HG03066 (cell line): ENCODE results near the gene KIAA0319L.
A peak's percentile ranks its signal among the peaks of the same experiment; 100 is the strongest.

Experiments
- ATAC-seq: cut with Tn5 transposase; IDR thresholded peaks from one replicate; pipeline ENCODE4 v1.9.1; 2021; ENCODE audit warnings: low read depth; ENCODE audit not compliant: unreplicated experiment

Gene KIAA0319L

DNA sequence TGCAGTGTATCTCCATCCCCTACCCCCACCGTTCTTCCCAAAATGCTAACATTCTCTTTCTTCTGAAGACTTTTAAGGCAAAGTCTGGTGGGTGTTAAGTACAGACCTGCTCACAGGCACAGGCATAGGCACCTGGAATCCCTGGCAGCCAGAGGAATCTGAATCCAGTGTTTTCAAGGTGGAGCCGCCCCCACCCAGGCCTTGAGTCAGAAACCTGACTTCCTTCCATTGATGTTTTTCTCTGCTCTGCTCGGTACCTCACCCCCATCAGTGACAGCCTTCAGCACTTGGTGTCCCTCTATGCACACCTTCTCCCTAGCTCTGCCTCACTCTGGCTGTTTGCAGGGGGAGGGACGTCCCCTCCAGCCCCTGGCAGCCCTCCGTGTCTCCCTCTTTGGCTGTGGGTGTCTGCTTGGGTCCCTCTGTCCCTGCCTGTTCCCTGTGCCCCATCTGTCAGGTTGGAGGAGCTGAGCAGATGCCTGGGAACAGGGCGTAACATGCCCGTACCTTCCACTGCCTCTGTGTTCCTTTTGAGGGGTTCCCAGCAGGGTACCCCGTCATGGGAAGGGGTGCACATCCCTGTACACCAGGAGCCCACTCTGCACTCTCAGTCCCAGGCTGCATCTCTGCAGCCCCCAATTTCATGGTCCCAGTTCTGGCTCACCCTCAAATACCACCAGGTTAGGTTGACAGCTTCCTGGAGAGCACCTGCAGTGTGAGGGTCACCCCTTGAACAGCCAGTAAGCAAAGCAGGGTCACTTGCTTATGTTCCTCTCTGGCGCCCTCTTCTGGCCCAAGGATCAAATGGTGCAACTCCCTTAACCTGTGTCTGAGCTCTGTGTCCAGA, 7.1 kb upstream of the KIAA0319L start:
- no peak for ATAC-seq

DNA sequence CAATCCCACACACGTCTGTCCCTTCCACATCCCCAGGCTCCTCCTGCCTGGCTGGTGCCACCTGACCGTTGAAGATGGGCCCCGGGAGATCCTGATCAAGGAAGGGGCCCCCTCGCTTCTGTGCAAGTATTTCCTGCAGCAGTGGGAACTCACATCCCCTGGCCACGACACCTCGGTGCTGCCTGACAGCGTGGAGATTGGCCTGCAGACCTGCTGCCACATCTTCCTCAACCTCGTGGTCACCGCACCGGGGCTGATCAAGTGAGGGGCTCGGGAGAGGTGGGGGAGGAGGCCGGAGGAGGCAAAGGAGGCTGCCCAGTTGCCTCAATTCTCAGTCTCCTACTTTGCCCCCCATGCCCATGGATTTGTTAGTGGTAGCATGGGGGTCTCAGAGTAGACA, 6.0 kb upstream of the KIAA0319L start:
- no peak for ATAC-seq

DNA sequence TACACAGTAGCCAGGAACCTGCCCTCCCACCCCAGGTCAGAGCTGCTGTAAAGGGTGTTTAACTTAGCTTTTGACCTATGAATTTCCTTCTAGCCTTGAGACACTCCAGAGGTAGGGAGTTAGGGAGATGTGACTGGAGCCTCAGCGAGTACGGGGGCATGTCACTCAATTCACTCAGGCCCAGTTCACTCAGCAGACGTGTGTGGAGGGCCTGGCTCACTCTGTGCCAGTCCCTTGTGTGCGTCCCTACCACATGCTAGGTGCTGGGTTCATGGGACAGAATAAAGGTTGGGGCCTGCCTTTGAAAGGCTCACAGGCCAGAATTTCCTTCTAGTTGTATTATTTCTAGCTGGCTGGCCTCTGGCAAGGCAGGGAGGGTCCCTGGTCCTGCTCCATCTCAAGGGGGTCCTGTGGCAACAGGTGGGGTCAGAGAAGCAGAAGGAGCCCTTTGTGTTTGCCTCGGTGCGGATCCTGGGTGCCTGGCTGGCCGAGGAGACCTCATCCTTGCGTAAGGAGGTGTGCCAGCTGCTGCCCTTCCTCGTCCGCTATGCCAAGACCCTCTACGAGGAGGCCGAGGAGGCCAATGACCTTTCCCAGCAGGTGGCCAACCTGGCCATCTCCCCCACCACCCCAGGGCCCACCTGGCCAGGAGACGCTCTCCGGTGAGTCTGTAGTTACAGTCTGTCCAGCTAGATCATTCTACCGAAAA, 4.9 kb upstream of the KIAA0319L start:
- no peak for ATAC-seq

DNA sequence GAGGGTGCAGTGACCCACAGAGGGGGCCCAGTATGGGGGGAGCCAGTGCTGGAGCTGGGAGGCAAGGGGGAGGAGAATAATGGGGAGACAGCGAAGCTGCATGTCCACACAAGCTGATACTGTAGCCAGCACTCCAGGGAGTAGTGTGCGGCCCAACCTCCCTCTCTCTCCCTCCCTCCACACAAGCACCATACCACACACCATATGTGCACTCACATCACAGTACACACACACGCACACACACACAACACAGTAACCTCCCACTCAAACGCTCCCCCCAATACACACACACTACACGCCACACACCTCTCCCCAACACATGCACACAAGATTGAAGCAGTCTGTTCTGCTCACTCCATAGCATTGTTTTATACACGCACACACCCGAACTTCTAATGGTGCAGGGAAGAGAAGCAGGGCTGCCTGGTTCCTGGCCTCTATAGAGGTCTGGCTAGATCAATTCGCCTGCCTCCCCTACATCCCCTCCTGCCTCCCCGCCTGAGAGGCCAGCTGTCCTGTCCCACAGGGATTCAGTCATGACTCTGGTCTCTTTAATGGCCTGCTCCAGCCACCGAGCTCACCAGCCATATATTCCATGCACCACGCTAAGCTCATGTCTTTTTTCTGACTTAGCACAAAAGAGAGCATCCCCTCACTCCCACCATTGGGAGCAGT, 4.2 kb upstream of the KIAA0319L start:
- no peak for ATAC-seq

GRCh38 chr1:35560256-35561225, 3.3 kb upstream of the KIAA0319L start:
- no peak for ATAC-seq

DNA sequence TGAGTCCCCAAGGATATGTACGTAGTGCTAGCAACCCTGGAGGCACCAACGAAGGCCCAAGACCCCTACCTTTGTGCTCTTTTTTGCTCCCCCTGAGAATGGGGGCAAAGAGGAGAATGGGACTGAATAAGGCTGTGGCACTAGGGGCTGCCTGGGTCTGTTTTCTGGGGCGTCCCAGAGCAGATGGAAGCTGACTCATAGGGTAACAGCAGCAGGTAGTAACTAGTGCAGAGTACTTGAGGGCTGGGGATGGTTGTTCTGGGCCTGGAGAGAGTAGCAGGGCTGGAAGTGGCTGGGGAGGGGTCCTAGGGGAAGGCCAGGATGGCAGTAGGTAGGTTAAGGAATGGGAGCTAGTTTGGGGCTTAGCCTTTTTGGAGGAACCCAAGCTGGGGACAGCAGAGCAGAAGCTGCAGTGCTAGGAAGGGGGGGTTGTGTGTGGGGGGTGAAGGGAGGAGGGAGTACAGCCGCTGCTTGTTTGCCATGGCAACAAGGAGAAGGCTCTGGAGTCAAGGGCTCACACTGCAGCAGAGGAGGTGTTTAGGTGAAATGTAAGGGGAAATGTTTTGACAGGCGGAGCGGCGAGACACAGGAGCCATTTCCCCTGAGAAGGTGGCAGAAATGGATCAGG, 2.2 kb upstream of the KIAA0319L start:
- ATAC-seq: no peak

- ATAC-seq: no peak
Observed at GRCh38 chr1:35558374-35559316, 1.4 kb upstream of the KIAA0319L start.

DNA sequence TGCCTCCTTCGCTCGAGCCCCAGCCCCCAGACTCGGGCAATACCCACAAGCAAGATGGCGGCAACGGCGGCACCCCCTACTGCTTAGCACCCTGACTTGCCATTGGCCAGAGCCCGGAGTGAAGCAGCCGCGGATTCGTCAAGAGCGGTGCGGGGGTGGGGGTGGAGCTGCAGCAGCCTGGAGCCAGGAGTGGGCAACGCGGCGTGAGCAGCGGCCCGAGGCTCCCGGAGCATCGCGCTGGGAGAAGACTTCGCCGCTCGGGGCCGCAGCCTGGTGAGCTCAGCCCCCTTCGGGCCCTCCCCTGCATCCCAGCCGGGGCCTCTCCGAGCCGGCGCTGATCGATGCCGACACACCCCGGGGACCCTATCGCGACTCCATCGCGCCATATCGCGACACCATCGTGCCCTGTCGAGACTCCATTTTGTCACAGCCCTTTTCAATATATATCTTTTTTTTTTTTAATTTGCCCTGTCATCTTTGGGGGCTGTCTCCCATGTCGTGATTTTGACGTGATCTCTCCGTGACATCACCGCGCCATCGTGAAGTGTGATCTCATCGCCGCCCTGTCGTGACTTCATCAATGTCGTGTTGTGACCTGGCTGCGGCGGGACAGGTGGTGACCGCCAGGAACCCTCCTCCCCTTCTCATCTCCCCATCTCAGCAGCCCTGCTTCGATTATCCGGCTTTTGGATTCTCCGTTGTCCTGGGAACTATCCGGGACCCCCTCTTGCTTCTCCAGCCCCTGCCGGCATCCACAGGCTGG, 589 bp upstream of the KIAA0319L start, which contains the start of gene NCDN:
TSS of gene NCDN (plus strand) at position 189 of the 763 bp plus-strand sequence. CDS start at position 581, 392 bp downstream.
- ATAC-seq: peak; percentile 83

- ATAC-seq: no peak
Observed at GRCh38 chr1:35556484-35557117, 602 bp downstream of the KIAA0319L start.

DNA sequence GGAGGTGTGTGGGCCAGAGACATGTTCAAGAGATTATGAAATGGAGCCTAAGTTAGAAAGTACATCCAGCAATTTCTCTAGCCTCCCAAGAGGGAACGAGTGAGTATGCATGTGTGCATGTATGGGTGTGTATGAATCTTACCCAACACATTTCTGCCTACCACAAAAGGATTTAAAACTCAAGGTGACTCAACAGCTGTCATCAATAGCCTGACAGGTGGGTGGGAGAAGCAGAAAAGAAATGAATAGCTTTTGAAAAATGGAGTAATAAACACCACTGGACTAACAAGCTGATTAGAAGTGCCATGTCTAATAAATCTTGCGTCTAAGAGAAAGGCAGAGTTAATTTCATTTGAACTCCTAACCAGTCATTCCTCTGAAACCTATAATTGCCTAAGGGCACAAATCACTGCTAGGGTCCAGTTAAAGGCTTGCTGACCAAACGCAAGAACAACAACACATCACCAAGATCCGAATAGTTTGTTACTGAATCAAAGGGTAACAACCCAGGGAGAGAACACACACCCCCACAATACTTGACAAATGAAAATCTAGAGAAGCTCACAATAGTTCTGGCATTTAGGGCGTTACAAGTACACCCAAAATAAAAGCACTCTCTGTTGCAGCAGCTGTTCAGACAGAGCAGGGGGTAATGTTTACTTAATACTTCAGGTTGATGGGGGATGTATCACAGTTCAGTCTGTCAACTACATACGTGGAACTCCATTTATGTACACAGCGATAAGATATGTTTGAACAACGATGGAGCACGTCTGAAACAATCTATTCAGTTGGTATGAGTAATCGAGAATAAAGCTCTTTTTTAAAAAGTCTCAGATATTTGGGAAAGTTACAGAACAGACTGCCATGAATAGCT, 1.4 kb downstream of the KIAA0319L start:
- ATAC-seq: no peak

- no peak for ATAC-seq
Observed at GRCh38 chr1:35555212-35555584, 2.0 kb downstream of the KIAA0319L start.

- no peak for ATAC-seq
Observed at GRCh38 chr1:35554266-35555211, 2.7 kb downstream of the KIAA0319L start.

- ATAC-seq: no peak
Observed at GRCh38 chr1:35553851-35554250, 3.4 kb downstream of the KIAA0319L start.

DNA sequence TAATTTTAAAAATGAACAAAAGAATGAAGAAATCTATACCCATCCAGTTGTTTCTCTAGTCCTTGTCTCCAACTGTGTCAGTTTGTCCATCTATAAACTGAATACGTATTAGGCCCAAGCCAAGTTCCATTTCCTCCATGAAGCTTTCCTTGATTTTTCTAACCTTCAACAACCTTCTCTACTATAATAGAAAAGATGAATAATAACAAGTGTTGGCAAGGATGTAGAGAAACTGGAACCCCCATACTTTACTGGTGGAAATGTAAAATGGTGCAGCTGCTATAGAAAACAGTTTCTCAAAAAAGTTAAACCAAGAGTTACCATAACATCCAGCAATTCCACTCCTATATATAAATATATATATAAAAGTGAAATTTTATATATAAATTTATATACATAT, 10.6 kb downstream of the KIAA0319L start:
- no peak for ATAC-seq

DNA sequence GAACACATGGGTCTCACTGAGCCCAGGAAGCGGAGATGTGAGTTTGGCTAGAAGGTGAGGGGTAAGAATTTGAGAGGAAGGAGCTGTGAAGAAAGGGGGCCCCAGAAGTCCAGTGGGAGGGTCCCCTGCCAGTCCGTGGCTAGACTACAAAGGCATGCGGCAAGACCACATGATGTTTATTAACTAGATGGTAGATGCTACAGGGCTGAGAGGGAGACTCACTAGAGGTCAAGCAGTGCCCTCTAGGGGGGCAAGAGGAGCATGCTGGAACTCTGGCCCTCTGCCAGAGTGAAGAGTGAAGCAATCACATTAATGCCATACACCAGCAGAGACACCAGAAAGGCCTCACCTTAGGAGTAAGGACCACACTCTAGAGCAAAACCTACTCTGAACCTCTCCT, 12.2 kb downstream of the KIAA0319L start:
- ATAC-seq: no peak
